HL-60 (cell line): ENCODE measurements around the gene KANTR.

Source experiments
- GABPA ChIP-seq: IDR thresholded peaks from 2 replicates; pipeline ENCODE4 v1.6.1; 2012; ENCODE audit warnings: low read depth
- POLR2AphosphoS5 ChIP-seq: IDR thresholded peaks from 2 replicates; pipeline ENCODE4 v1.6.1; 2012; ENCODE audit warnings: low read depth
- SPI1 ChIP-seq: IDR thresholded peaks from 2 replicates; pipeline ENCODE4 v1.6.1; 2012; ENCODE audit warnings: low read depth, mild to moderate bottlenecking, borderline replicate concordance
- TF ChIP-seq, protein P1 (sequence below): IDR thresholded peaks from one replicate; pipeline ENCODE4 v1.5.1; 2011; ENCODE audit warnings: low read length, control low read depth, inconsistent platforms; ENCODE audit not compliant: insufficient read depth
- TF ChIP-seq, protein P2 (sequence below): IDR thresholded peaks from 2 replicates; pipeline ENCODE4 v1.6.1; 2012; ENCODE audit warnings: low read depth; ENCODE audit not compliant: insufficient replicate concordance

DNA sequence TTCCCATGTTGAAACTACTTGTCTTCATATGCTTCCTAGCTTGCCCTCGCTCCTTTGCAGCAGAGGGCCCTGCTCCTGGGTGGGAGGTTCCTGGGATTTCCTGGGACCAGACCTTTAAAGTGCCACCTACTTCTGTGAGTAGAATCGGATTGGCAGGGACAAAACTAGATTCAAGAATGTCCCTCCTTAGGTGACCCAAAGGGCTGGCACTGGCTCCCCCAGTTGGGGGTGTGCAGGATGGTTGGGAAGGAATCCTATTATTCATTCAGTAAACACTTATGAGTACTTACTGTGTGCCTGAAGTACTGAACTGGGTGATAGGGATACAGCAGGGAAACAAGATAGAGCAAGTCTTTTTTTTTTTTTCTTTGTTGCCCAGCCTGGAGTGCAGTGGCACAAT is 2.6 kb upstream of the KANTR start:
- TF ChIP-seq GABPA (no peak), POLR2AphosphoS5 (no peak), SPI1 (no peak)
- TF ChIP-seq, protein P1, sequence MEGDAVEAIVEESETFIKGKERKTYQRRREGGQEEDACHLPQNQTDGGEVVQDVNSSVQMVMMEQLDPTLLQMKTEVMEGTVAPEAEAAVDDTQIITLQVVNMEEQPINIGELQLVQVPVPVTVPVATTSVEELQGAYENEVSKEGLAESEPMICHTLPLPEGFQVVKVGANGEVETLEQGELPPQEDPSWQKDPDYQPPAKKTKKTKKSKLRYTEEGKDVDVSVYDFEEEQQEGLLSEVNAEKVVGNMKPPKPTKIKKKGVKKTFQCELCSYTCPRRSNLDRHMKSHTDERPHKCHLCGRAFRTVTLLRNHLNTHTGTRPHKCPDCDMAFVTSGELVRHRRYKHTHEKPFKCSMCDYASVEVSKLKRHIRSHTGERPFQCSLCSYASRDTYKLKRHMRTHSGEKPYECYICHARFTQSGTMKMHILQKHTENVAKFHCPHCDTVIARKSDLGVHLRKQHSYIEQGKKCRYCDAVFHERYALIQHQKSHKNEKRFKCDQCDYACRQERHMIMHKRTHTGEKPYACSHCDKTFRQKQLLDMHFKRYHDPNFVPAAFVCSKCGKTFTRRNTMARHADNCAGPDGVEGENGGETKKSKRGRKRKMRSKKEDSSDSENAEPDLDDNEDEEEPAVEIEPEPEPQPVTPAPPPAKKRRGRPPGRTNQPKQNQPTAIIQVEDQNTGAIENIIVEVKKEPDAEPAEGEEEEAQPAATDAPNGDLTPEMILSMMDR = no peak
- TF ChIP-seq, protein P2, sequence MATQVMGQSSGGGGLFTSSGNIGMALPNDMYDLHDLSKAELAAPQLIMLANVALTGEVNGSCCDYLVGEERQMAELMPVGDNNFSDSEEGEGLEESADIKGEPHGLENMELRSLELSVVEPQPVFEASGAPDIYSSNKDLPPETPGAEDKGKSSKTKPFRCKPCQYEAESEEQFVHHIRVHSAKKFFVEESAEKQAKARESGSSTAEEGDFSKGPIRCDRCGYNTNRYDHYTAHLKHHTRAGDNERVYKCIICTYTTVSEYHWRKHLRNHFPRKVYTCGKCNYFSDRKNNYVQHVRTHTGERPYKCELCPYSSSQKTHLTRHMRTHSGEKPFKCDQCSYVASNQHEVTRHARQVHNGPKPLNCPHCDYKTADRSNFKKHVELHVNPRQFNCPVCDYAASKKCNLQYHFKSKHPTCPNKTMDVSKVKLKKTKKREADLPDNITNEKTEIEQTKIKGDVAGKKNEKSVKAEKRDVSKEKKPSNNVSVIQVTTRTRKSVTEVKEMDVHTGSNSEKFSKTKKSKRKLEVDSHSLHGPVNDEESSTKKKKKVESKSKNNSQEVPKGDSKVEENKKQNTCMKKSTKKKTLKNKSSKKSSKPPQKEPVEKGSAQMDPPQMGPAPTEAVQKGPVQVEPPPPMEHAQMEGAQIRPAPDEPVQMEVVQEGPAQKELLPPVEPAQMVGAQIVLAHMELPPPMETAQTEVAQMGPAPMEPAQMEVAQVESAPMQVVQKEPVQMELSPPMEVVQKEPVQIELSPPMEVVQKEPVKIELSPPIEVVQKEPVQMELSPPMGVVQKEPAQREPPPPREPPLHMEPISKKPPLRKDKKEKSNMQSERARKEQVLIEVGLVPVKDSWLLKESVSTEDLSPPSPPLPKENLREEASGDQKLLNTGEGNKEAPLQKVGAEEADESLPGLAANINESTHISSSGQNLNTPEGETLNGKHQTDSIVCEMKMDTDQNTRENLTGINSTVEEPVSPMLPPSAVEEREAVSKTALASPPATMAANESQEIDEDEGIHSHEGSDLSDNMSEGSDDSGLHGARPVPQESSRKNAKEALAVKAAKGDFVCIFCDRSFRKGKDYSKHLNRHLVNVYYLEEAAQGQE = no peak
